Measurements from ENCODE around the gene SPC24. TPM values are rescaled to one million over a fixed set of nuclear protein-coding genes. Genes with fewer than 3 reads are reported as not detected.
A peak's percentile ranks its signal among the peaks of the same experiment; 100 is the strongest.
"Not testable (repeated sequence)": the region's sequence is repeated elsewhere in the genome, so short reads cannot be mapped to it uniquely, and the experiment has no call there.

The SPC24 gene
- total RNA-seq, 1 experiment from 2014 or later: 16.4 TPM

- no peak for TF ChIP-seq CTCF (IDR thresholded peaks at IDR 0.05; ENCODE audit: unreplicated experiment)
- peaks cover 78% of the 10 kb centered on the region for H3K36me3 Mint-ChIP-seq (ENCODE audit: insufficient read depth, unreplicated experiment)
- no peak overlapping the region for H3K27ac Mint-ChIP-seq (ENCODE audit: low read depth, unreplicated experiment)
- BruUV-seq (replicated peaks): no TSS peak
- H3K9me3 Mint-ChIP-seq (ENCODE audit: unreplicated experiment): no peaks in the 10 kb centered on the region
- POLR2A ChIA-PET: no interaction called here
- no peaks in the 10 kb centered on the region for H3K27me3 Mint-ChIP-seq (ENCODE audit: insufficient read depth, unreplicated experiment)
- CTCF ChIA-PET: interaction anchor here (0.6 kb wide), 1 partner anchor 425 kb away, joined by 3 read pairs; no protein-coding TSS in a partner anchor
- no peak for DNase-seq (ENCODE audit: unreplicated experiment)
- H3K4me1 Mint-ChIP-seq (ENCODE audit: insufficient read depth, unreplicated experiment): peaks cover 4% of the 10 kb centered on the region
- intact Hi-C loops (cut with micrococcal nuclease): no loop called here
- no peak overlapping the region for H3K4me3 Mint-ChIP-seq (ENCODE audit: unreplicated experiment)
Measured at GRCh38 chr19:11179716-11180297, 24.2 kb upstream of the SPC24 start.

GRCh38 chr19:11179145-11179465 is 23.5 kb upstream of the SPC24 start:
- H3K4me3 Mint-ChIP-seq (ENCODE audit: unreplicated experiment); POLR2A ChIA-PET; intact Hi-C loops (cut with micrococcal nuclease); DNase-seq (ENCODE audit: unreplicated experiment); BruUV-seq (replicated peaks); H3K27me3 Mint-ChIP-seq (ENCODE audit: insufficient read depth, unreplicated experiment); H3K9me3 Mint-ChIP-seq (ENCODE audit: unreplicated experiment); H3K27ac Mint-ChIP-seq (ENCODE audit: low read depth, unreplicated experiment); H3K4me1 Mint-ChIP-seq (ENCODE audit: insufficient read depth, unreplicated experiment): not testable (repeated sequence)
- H3K36me3 Mint-ChIP-seq (ENCODE audit: insufficient read depth, unreplicated experiment): peaks cover 78% of the 10 kb centered on the region
- CTCF ChIA-PET: interaction anchor here (0.6 to 1.4 kb wide), 2 partner anchors 9 to 41 kb away, joined by 4 read pairs; no protein-coding TSS in a partner anchor

- H3K4me1 Mint-ChIP-seq (ENCODE audit: insufficient read depth, unreplicated experiment): peaks cover 4% of the 10 kb centered on the region
- no peak overlapping the region for H3K4me3 Mint-ChIP-seq (ENCODE audit: unreplicated experiment)
- CTCF ChIA-PET: interaction anchor here (1.4 kb wide), 1 partner anchor 39 kb away, joined by 4 read pairs; no protein-coding TSS in a partner anchor
- POLR2A ChIA-PET: interaction anchor here (0.9 kb wide), 1 partner anchor 12 kb away, joined by 3 read pairs; no protein-coding TSS in a partner anchor
- intact Hi-C loops (cut with micrococcal nuclease): no loop called here
- H3K27me3 Mint-ChIP-seq (ENCODE audit: insufficient read depth, unreplicated experiment): no peaks in the 10 kb centered on the region
- H3K36me3 Mint-ChIP-seq (ENCODE audit: insufficient read depth, unreplicated experiment): peaks cover 80% of the 10 kb centered on the region
- peak overlapping the region; percentile 8 for H3K27ac Mint-ChIP-seq (ENCODE audit: low read depth, unreplicated experiment)
- no peaks in the 10 kb centered on the region for H3K9me3 Mint-ChIP-seq (ENCODE audit: unreplicated experiment)
- no TSS peak for BruUV-seq (replicated peaks)
- no peak for TF ChIP-seq CTCF (IDR thresholded peaks at IDR 0.05; ENCODE audit: unreplicated experiment)
- DNase-seq (ENCODE audit: unreplicated experiment): no peak
Measured at GRCh38 chr19:11177592-11177991, 22.0 kb upstream of the SPC24 start.

- Mint-ChIP-seq H3K27ac (ENCODE audit: low read depth, unreplicated experiment) (no peak overlapping the region), H3K27me3 (ENCODE audit: insufficient read depth, unreplicated experiment) (no peaks in the 10 kb centered on the region), H3K9me3 (ENCODE audit: unreplicated experiment) (no peaks in the 10 kb centered on the region), H3K4me3 (ENCODE audit: unreplicated experiment) (no peak overlapping the region), H3K36me3 (ENCODE audit: insufficient read depth, unreplicated experiment) (peaks cover 84% of the 10 kb centered on the region), H3K4me1 (ENCODE audit: insufficient read depth, unreplicated experiment) (peaks cover 4% of the 10 kb centered on the region)
- TF ChIP-seq CTCF (IDR thresholded peaks at IDR 0.05; ENCODE audit: unreplicated experiment): no peak
- intact Hi-C loops (cut with micrococcal nuclease): no loop called here
- DNase-seq (ENCODE audit: unreplicated experiment): no peak
- no TSS peak for BruUV-seq (replicated peaks)
- CTCF ChIA-PET: no interaction called here
- POLR2A ChIA-PET: no interaction called here
Measured at GRCh38 chr19:11176466-11177193, 21.0 kb upstream of the SPC24 start.

Measured in MCF 10A (cell line).